ENCODE measurements around the gene ATP6V1B1. TPM values are rescaled to one million over a fixed set of nuclear protein-coding genes. Genes with fewer than 3 reads are reported as not detected.
A peak's percentile ranks its signal among the peaks of the same experiment; 100 is the strongest.
"Not testable (repeated sequence)": the region's sequence is repeated elsewhere in the genome, so short reads cannot be mapped to it uniquely, and the experiment has no call there.

Gene ATP6V1B1
- total RNA-seq, 1 experiment from 2014 or later, result 4.0 TPM

- H3K4me3 ChIP-seq (ENCODE audit: low read depth, low read length), result no peak overlapping the region
- TF ChIP-seq CTCF (IDR thresholded peaks at IDR 0.05; ENCODE audit: insufficient read depth in 1 of 2, low read depth in 1 of 2, low read length in 1 of 2, severe bottlenecking in 1 of 2, unreplicated experiment in 1 of 2), result no peak
- no peaks in the 10 kb centered on the region for H3K27me3 ChIP-seq (replicated peaks; ENCODE audit: control insufficient read depth, insufficient read depth, low read length)
- no peaks in the 10 kb centered on the region for H3K9me3 ChIP-seq
- no peaks in the 10 kb centered on the region for H3K36me3 ChIP-seq (ENCODE audit: control insufficient read depth, insufficient read depth, low read length)
- H3K36me3 Mint-ChIP-seq (ENCODE audit: insufficient read depth, unreplicated experiment), result no peaks in the 10 kb centered on the region
- no TSS peak for BruUV-seq (replicated peaks)
- H3K4me3 Mint-ChIP-seq (ENCODE audit: unreplicated experiment), result no peak overlapping the region
- peaks cover 5% of the 10 kb centered on the region for H3K4me1 Mint-ChIP-seq (ENCODE audit: low read depth, unreplicated experiment)
- H3K27me3 Mint-ChIP-seq (ENCODE audit: insufficient read depth, unreplicated experiment), result no peaks in the 10 kb centered on the region
- POLR2A ChIA-PET, result no interaction called here
- no peaks in the 10 kb centered on the region for H3K9me3 Mint-ChIP-seq (ENCODE audit: unreplicated experiment)
- CTCF ChIA-PET, result no interaction called here
- intact Hi-C loops (cut with micrococcal nuclease; ENCODE audit: unreplicated experiment), result no loop called here
- H3K27ac Mint-ChIP-seq (ENCODE audit: unreplicated experiment), result no peak overlapping the region
- peaks cover 21% of the 10 kb centered on the region for H3K4me1 ChIP-seq
- DNase-seq, result peak in 1 of 2 experiments; percentile 26
These were observed 63.7 kb downstream of the ATP6V1B1 start for GRCh38 chr2:70999362-70999761.

GRCh38 chr2:70999931-71000330, 64.2 kb downstream of the ATP6V1B1 start:
- H3K4me3 ChIP-seq (ENCODE audit: low read depth, low read length); H3K9me3 ChIP-seq; H3K4me1 Mint-ChIP-seq (ENCODE audit: low read depth, unreplicated experiment); H3K36me3 Mint-ChIP-seq (ENCODE audit: insufficient read depth, unreplicated experiment); H3K27me3 ChIP-seq (replicated peaks; ENCODE audit: control insufficient read depth, insufficient read depth, low read length); H3K27ac Mint-ChIP-seq (ENCODE audit: unreplicated experiment); H3K27me3 Mint-ChIP-seq (ENCODE audit: insufficient read depth, unreplicated experiment); POLR2A ChIA-PET; H3K36me3 ChIP-seq (ENCODE audit: control insufficient read depth, insufficient read depth, low read length); CTCF ChIA-PET; BruUV-seq (replicated peaks); H3K4me3 Mint-ChIP-seq (ENCODE audit: unreplicated experiment); H3K9me3 Mint-ChIP-seq (ENCODE audit: unreplicated experiment); intact Hi-C loops (cut with micrococcal nuclease; ENCODE audit: unreplicated experiment): not testable (repeated sequence)
- peak in 1 of 2 experiments; percentile 18 for DNase-seq
- H3K4me1 ChIP-seq, result peaks cover 21% of the 10 kb centered on the region

- ChIA-PET CTCF (interaction anchor here (0.6 to 1.2 kb wide), 10 partner anchors 23 to 331 kb away, joined by 3 to 5 read pairs (median 3); partner anchors contain the start of genes NAGK and ZNF638), POLR2A (interaction anchor here (0.5 kb wide), 1 partner anchor 1086 kb away, joined by 6 read pairs; no protein-coding TSS in a partner anchor)
- intact Hi-C loops (cut with micrococcal nuclease; ENCODE audit: unreplicated experiment), result no loop called here
- Histone ChIP-seq H3K4me1 (peaks cover 18% of the 10 kb centered on the region), H3K36me3 (ENCODE audit: control insufficient read depth, insufficient read depth, low read length) (no peaks in the 10 kb centered on the region), H3K4me3 (ENCODE audit: low read depth, low read length) (no peak overlapping the region), H3K9me3 (no peaks in the 10 kb centered on the region), H3K27me3 (replicated peaks; ENCODE audit: control insufficient read depth, insufficient read depth, low read length) (no peaks in the 10 kb centered on the region)
- Mint-ChIP-seq H3K4me3 (ENCODE audit: unreplicated experiment) (peak overlapping the region; percentile 42), H3K27me3 (ENCODE audit: insufficient read depth, unreplicated experiment) (no peaks in the 10 kb centered on the region), H3K4me1 (ENCODE audit: low read depth, unreplicated experiment) (peaks cover 5% of the 10 kb centered on the region), H3K36me3 (ENCODE audit: insufficient read depth, unreplicated experiment) (no peaks in the 10 kb centered on the region), H3K27ac (ENCODE audit: unreplicated experiment) (no peak overlapping the region), H3K9me3 (ENCODE audit: unreplicated experiment) (no peaks in the 10 kb centered on the region)
- TF ChIP-seq CTCF (IDR thresholded peaks at IDR 0.05; ENCODE audit: insufficient read depth in 1 of 2, low read depth in 1 of 2, low read length in 1 of 2, severe bottlenecking in 1 of 2, unreplicated experiment in 1 of 2), result peak; percentile 56 to 83
- no TSS peak for BruUV-seq (replicated peaks)
- DNase-seq, result peak; percentile 54 to 70
These were observed 65.3 kb downstream of the ATP6V1B1 start for GRCh38 chr2:71000780-71001591.

All from Caco-2 (cell line).